Measurements from ENCODE around the gene CCDC54.
"Not testable (repeated sequence)": the region's sequence is repeated elsewhere in the genome, so short reads cannot be mapped to it uniquely, and the experiment has no call there.

The CCDC54 gene

GRCh38 chr3:107377151-107377550 lies at the start of gene CCDC54:
TSS of gene CCDC54 (plus strand) at chr3:107377439. CDS start at chr3:107377588, 149 bp downstream.
- TF ChIP-seq GATA1 (IDR thresholded peaks at IDR 0.05; ENCODE audit: low read depth, low read length) (no peak), POLR2A (IDR thresholded peaks at IDR 0.05; ENCODE audit: low read length) (no peak)
- no peak for DNase-seq

- no peak for DNase-seq
- no peak for TF ChIP-seq GATA1 (IDR thresholded peaks at IDR 0.05; ENCODE audit: low read depth, low read length)
- TF ChIP-seq POLR2A (IDR thresholded peaks at IDR 0.05; ENCODE audit: low read length), result no peak
These were observed 49.2 kb upstream of the CCDC54 start for GRCh38 chr3:107328069-107328468.

GRCh38 chr3:107329088-107329487 lies 48.2 kb upstream of the CCDC54 start:
- DNase-seq, result no peak
- no peak for TF ChIP-seq POLR2A (IDR thresholded peaks at IDR 0.05; ENCODE audit: low read length)
- no peak for TF ChIP-seq GATA1 (IDR thresholded peaks at IDR 0.05; ENCODE audit: low read depth, low read length)

DNA sequence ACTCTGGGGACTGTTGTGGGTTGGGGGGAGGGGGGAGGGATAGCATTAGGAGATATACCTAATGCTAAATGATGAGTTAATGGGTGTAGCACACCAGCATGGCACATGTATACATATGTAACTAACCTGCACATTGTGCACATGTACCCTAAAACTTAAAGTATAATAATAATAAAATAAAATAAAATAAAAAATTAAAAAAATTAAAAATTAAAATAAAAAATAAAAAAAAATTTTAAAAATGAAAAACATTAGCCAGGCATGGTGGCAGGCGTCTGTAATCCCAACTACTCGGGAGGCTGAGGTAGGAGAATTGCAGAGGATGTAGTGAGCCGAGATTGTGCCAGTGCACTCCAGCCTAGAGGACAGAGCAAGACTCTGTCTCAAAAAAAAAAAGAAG lies 37.5 kb upstream of the CCDC54 start:
- not testable (repeated sequence) for DNase-seq

- no peak for DNase-seq
These were observed 32.5 kb upstream of the CCDC54 start for GRCh38 chr3:107344722-107345121.

GRCh38 chr3:107345822-107346405 lies 31.3 kb upstream of the CCDC54 start:
- DNase-seq, result no peak
- TF ChIP-seq GATA1 (IDR thresholded peaks at IDR 0.05; ENCODE audit: low read depth, low read length), result no peak
- TF ChIP-seq POLR2A (IDR thresholded peaks at IDR 0.05; ENCODE audit: low read length), result no peak

More at GRCh38 chr3:107344722-107345121, 32.5 kb upstream of the CCDC54 start:
- TF ChIP-seq POLR2A (IDR thresholded peaks at IDR 0.05; ENCODE audit: low read length), result no peak
- TF ChIP-seq GATA1 (IDR thresholded peaks at IDR 0.05; ENCODE audit: low read depth, low read length), result no peak

- no peak for DNase-seq
- TF ChIP-seq GATA1 (IDR thresholded peaks at IDR 0.05; ENCODE audit: low read depth, low read length), result no peak
These were observed 30.7 kb upstream of the CCDC54 start for GRCh38 chr3:107346564-107346963.

DNA sequence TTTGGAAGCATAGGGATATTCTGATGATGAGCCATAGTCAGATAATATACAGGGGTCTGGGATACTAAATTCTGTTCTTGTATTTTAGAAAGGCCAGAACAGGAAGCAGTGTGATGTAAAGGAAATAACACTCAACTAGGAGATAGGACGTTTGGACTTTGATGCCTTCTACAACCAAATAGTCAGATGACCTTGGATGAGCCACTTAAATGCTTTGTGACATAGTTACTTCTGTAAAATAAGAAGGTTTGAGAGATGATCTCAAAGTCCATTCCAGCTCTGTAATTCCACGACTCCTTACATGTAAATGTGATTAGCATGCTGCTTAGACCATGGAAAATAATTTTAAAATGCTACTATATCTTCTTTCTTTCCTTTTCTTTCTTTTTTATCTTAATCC lies 29.5 kb upstream of the CCDC54 start:
- no peak for TF ChIP-seq GATA1 (IDR thresholded peaks at IDR 0.05; ENCODE audit: low read depth, low read length)
- TF ChIP-seq POLR2A (IDR thresholded peaks at IDR 0.05; ENCODE audit: low read length), result no peak
- DNase-seq, result peak in 1 of 2 experiments; percentile 2

DNA sequence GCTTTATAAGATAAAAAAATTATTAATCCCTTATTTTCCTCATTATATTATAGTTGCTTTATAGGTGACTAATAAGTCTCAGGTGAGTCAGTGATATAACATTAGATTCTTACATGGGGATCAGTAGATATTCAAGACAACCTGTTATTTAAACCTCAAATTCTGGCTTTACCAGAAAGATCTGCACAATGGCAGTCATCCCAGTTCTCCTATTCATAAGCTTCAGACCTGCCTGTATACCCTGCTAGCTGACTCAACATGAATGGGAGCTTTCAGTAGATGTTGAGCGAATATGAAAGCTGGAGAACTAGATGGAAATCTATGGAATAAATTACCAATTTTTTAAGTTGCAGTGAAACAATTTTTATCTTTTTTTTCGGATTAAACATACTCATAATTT lies 20.5 kb upstream of the CCDC54 start:
- DNase-seq, result no peak

GRCh38 chr3:107361633-107362032 lies 15.6 kb upstream of the CCDC54 start:
- no peak for DNase-seq
- TF ChIP-seq GATA1 (IDR thresholded peaks at IDR 0.05; ENCODE audit: low read depth, low read length) (no peak), POLR2A (IDR thresholded peaks at IDR 0.05; ENCODE audit: low read length) (no peak)

More for the DNA sequence above, 20.5 kb upstream of the CCDC54 start:
- no peak for TF ChIP-seq GATA1 (IDR thresholded peaks at IDR 0.05; ENCODE audit: low read depth, low read length)
- no peak for TF ChIP-seq POLR2A (IDR thresholded peaks at IDR 0.05; ENCODE audit: low read length)

- TF ChIP-seq GATA1 (IDR thresholded peaks at IDR 0.05; ENCODE audit: low read depth, low read length), result no peak
- no peak for TF ChIP-seq POLR2A (IDR thresholded peaks at IDR 0.05; ENCODE audit: low read length)
- DNase-seq, result no peak
These were observed 12.2 kb upstream of the CCDC54 start for GRCh38 chr3:107365051-107365450.

DNA sequence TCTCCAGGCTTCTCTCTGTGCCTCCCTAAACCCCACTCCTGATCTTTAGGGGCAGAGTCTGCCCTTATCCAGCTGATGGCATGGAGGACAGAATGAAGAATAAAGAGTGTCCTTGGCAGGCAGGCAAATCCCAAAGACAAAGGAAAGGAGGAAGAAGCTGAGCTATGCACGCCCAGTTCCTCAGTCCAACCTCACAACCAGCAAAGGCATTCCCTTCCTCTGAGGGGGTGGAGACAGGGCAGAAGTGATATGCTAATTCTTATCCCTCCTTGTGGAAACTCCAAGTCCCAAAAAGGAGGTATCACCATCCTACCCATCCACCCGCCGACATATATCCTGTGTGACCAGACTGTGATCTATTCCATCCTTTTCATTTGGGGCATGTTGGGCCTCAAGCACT lies 10.5 kb upstream of the CCDC54 start:
- no peak for DNase-seq
- TF ChIP-seq POLR2A (IDR thresholded peaks at IDR 0.05; ENCODE audit: low read length) (no peak), GATA1 (IDR thresholded peaks at IDR 0.05; ENCODE audit: low read depth, low read length) (no peak)

DNA sequence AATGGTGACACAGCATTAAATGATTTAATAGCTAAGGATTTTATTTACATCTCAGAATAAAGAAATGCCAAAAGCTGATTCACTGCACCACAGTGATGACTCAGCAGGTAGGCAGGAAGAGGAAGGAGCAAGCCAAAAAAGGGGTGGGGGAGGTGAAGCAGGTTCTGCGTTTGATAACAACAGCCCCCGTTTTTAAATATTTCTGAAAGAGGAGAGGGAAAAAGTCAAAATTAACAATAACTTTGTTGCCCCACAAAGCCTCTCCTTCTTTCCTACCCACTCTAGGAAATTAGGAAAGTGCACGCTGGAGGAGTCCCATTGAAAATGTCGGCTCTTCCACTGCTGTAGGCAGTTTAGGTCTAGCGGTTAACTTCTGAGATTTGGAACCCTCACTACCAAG lies 9.9 kb upstream of the CCDC54 start:
- peak; percentile 62 to 76 for DNase-seq
- TF ChIP-seq GATA1 (IDR thresholded peaks at IDR 0.05; ENCODE audit: low read depth, low read length) (no peak), POLR2A (IDR thresholded peaks at IDR 0.05; ENCODE audit: low read length) (no peak)

DNA sequence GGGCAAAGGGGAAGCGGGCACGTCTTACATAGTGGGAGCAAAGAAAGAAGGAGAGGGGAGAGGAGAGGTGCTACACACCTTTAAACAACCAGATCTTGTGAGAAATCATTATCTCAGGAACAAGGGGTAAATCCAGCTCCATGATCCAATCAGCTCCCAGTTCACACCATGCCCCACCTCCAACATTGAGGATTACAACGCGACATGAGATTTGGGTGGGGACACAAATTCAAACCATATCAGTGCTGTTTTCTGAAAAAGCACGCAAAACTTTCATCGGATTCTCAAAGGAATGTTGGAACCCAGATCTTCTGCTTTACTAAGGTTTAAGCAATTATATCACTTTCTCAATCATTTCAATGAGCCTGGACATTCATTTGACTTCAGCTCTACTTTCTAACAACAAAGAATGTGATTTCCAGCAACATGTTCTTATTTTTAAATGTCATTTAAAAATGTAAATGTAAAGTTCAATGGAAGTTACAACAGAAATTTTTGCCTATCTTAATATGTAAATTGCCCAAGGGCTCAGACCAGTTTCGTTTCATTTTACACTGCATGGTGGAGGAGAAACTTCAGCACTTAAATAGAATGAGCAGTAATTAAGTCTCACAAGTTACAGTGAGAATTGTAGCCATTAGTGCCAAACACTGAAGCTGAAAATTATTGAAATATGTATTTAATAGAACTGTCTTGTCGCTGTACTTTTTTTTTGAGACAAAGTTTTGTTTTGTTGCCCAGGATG lies 8.4 kb upstream of the CCDC54 start:
- no peak for DNase-seq
- TF ChIP-seq POLR2A (IDR thresholded peaks at IDR 0.05; ENCODE audit: low read length) (no peak), GATA1 (IDR thresholded peaks at IDR 0.05; ENCODE audit: low read depth, low read length) (no peak)

DNA sequence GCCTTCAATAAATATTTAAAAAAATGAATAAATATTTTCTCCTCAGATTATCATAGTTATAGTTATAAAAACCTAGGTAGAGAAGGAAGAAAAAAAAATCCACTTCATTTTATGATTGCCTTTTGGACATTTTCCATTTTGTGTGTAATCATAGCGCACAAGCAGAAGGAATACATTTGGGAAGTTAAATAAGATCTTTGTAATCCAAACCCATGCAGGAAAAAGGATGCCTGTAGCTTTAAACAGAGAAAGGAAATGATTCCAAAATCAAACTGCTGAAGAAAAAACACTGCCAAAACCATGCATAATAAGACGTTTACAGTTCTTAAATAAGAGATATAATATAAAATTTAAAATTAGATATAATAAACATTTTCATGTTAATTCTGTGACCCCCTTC lies 7.4 kb upstream of the CCDC54 start:
- TF ChIP-seq POLR2A (IDR thresholded peaks at IDR 0.05; ENCODE audit: low read length) (no peak), GATA1 (IDR thresholded peaks at IDR 0.05; ENCODE audit: low read depth, low read length) (no peak)
- DNase-seq, result no peak
